Activated T-cell treated with anti-CD3 and anti-CD28 coated beads, Interleukin-2, amount 50 U/mL, for 24 hours (primary cell): ENCODE results near the gene CTDSP2.

Experiments
- DNase-seq: peaks from one replicate; pipeline ENCODE4 v3.0.0-alpha.2; 2020
- H3K27ac Mint-ChIP-seq: 2 replicates; pipeline ENCODE4 v1.8.0; 2020; ENCODE audit warnings: mild to moderate bottlenecking, mixed read lengths
- H3K27me3 Mint-ChIP-seq: 2 replicates; pipeline ENCODE4 v1.8.0; 2020; ENCODE audit warnings: mixed read lengths
- H3K36me3 Mint-ChIP-seq: 2 replicates; pipeline ENCODE4 v1.8.0; 2020; ENCODE audit warnings: low read depth, mixed read lengths
- H3K4me1 Mint-ChIP-seq: 2 replicates; pipeline ENCODE4 v1.8.0; 2020; ENCODE audit warnings: low read depth, mixed read lengths
- H3K4me3 Mint-ChIP-seq: 2 replicates; pipeline ENCODE4 v1.8.0; 2020; ENCODE audit warnings: mild to moderate bottlenecking, moderate library complexity, mixed read lengths
- H3K9me3 Mint-ChIP-seq: 2 replicates; pipeline ENCODE4 v1.8.0; 2020; ENCODE audit warnings: mixed read lengths

CTDSP2 gene

DNA sequence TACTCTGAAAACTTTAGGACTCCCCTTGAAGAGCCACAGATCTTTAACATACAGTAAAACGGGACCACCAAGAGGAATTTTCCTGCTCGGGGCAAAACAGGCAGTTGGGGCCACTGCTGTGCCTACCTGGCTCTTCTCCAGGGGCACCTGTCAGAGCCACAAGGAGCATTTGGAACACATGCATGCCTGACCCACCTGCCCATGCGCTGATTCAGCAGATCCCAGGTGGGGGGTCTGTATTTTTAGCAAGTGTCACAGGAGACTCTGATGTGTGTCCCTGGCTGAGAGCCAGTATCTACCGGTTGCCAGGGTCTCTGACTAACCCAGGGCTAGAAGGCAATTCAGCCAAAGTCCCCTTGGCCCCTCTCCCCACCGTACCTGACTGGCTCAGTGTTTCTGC lies 6.5 kb downstream of the CTDSP2 start:
- Mint-ChIP-seq H3K27ac (peak overlapping the region; percentile 90), H3K9me3 (no peaks in the 10 kb centered on the region), H3K4me3 (no peak overlapping the region)

DNA sequence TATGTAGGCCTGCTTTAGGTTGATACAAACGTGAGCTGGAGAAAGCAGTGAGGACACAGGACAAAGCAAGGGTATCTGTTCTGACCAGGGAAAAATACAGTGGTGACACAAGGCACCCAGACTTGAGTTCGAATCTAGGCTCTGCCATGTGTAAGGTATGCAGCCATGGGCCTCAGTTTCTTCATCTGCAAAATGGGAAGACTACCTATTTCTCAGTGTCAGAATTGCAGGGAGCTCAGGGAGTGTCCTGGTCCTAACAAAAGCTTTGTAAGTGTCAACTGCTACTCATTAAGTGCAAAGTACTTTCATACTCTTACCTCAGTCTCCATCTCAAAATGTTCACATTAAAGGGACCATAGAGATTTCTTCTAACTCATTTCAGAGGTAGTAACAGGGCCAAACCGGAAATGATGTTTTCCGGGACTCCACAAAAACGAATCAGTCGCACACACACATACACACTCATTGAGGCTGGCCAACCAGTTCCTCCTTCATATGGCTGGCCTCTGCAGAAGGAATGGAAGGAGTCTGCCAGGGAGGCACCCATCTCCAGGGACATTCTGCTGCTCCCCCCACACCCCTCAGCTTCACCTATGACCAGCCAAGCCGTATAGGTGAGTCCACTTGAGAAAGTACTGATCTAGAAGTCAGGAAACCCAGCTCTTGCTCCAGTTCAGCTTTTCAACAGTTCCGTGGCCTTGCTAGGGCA lies 7.8 kb downstream of the CTDSP2 start:
- peak overlapping the region; percentile 48 for H3K4me3 Mint-ChIP-seq
- H3K9me3 Mint-ChIP-seq, result no peaks in the 10 kb centered on the region
- no peaks in the 10 kb centered on the region for H3K27me3 Mint-ChIP-seq
- H3K27ac Mint-ChIP-seq, result peak overlapping the region; percentile 90
- no peaks in the 10 kb centered on the region for H3K36me3 Mint-ChIP-seq
- H3K4me1 Mint-ChIP-seq, result peaks cover 94% of the 10 kb centered on the region
- DNase-seq, result peak; percentile 49

More for the DNA sequence above, 6.5 kb downstream of the CTDSP2 start:
- Mint-ChIP-seq H3K4me1 (peaks cover 93% of the 10 kb centered on the region), H3K27me3 (no peaks in the 10 kb centered on the region), H3K36me3 (peaks cover 2% of the 10 kb centered on the region)
- DNase-seq, result no peak

DNA sequence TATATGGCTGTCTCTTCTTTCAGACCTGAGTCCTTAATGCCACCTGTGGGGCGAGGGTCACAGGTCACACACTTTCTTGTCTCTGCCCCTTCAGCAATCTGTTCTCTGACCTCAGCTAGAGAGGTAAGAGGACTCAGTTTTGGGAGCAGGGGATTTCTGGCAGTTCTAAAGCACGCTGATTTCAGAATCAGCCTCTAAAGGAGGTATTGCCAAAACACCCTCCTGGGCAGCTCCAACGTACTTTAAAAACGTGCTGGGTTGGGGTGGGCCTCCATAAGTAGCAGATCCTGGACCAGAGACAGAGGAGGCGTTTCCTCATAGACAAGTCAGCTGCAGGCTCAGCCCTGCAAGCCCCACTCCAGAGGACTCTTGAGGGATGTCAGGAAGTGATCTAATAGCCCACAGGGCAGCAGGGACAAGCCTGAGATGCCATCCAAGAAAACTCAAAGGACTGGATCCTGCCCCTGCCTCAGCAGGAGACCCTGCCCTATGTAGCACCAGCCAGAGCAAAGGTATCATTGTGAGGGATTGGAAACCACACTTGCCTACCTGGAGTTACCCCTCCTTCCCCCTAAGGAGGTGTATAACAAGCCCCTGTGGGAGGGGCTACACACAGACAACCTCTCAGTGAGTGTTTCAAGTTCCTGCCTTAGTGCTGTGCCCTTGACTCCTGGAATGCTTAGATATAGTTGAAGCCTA lies 8.5 kb downstream of the CTDSP2 start:
- peak; percentile 50 for DNase-seq
- Mint-ChIP-seq H3K27ac (peak overlapping the region; percentile 90), H3K4me3 (peak overlapping the region; percentile 48), H3K9me3 (no peaks in the 10 kb centered on the region), H3K27me3 (no peaks in the 10 kb centered on the region), H3K4me1 (peaks cover 94% of the 10 kb centered on the region), H3K36me3 (no peaks in the 10 kb centered on the region)

DNA sequence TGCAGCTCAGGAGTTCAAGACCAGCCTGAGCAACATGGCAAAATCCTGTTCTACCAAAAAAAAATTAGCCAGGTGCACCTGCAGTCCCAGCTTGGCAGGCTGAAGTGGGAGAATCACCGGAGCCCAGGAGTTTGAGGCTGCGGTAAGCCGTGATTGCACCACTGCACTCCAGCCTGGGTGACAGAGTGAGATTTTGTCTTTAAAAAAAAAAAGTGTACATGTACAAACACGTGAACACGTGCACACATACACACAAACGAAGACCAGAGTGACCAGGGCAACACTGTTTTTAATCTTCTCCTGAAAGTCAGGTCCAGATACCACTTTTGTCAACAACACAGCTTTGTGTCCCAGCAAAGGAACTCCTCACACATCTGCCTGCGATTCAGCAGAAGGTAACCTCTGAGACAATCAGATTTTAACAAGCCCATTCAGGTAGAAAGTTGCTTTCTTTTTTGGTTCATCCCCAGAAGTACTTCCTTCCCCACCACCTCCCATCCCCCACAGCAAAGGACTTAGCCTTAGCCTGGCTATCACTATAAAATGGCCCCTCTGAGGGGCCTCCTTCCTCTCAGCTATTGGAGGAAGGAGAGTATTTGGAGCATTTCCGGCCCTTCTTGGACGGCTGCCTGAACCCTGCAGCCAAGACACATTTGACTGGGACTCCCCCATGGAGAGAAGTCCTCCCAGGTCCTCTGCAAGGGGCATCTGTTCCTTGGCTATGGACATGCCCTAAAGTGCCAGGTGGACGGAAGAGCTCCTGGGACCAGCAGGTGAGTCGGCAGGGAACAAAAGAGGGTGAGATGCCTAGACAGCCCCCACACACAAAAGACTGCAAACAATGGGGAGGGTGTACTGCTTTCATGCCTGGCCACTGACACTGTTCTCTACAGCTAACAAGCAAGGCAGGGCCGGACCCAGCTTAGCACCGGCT lies 9.8 kb downstream of the CTDSP2 start:
- H3K27me3 Mint-ChIP-seq, result no peaks in the 10 kb centered on the region
- H3K36me3 Mint-ChIP-seq, result no peaks in the 10 kb centered on the region
- peaks cover 93% of the 10 kb centered on the region for H3K4me1 Mint-ChIP-seq
- peak; percentile 53 for DNase-seq
- peak overlapping the region; percentile 92 for H3K27ac Mint-ChIP-seq
- H3K9me3 Mint-ChIP-seq, result no peaks in the 10 kb centered on the region
- peak overlapping the region; percentile 57 for H3K4me3 Mint-ChIP-seq

DNA sequence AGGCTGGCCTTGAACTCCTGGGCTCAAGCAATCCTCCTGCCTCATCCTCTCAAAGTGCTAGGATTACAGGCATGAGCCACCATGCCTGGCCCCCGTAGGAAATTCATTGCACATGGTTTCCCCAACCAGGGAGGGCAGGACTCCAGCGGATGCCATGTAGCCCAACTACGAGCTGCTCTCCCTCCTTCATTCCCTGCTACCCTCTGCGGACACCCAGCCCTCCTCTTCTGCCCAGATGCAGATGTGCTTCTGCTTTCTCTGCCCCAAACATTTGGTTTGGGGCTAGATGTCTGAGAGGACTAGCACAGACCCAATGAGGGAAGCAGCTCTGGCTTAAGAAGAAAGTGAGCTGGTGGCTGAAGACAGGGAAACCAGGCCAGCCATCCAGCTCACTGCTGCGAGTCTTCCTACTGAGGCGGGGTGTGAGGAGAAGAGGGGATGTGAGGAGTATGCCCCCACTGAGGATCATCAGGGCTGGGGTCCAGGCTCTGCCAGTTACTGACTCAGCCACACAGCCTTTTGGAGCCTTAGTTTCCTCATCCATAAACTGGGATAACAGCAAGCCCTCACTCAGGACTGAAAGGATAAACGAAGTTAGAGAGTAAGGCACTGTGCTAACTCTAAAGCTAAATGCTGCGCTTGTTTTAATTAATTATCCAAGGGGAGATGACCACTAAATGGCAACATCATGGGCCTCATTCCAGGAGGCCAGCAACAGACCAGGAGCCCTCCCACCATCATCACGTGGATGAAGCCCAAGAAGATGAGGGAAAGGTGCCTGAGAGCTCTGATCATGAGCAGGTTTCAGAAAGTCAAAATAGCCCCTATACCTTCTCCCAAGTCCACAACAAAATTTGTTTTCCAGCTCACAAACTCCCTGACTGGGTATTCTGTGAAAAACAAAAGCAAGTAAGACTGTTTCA lies 10.9 kb downstream of the CTDSP2 start:
- Mint-ChIP-seq H3K27me3 (no peaks in the 10 kb centered on the region), H3K4me3 (no peak overlapping the region), H3K4me1 (peaks cover 90% of the 10 kb centered on the region), H3K27ac (peak overlapping the region; percentile 92), H3K9me3 (no peaks in the 10 kb centered on the region), H3K36me3 (no peaks in the 10 kb centered on the region)
- DNase-seq, result no peak

DNA sequence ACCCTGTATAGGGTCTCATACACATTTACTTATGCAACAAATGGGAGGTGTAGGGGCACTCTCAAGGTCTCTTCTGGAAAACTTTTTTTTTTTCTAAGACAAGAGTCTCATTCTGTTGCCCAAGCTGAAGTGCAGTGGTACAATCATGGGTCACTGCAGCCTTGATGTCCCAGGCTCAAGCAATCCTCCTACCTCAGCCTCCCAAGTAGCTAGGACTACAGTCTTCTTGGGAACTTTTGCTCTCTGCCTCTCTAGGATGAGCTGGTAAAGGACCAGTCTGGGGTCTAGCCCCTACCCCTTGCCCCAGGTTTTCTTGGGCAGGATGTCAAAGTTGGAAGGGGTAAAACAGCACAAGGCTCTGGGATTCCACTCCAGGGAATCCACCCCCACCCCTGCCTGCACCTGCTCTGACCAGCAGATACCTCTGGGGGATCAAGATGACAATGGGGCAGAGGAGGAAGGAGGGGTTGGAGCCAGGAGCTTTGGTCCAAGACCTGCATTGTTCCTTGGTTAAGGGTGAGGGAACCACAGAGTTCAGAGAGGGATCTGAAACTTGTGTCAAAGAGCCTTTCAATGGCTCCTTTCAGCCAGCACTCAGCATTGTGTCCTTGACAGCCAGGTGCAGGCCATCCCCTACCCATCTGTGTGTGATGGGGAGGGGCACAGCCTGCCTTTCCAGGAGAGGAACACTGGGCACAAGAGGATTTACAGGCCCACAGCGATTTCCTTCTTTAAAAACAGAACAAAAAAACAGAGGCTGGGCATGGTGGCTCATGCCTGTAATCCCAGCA lies 12.2 kb downstream of the CTDSP2 start:
- peaks cover 5% of the 10 kb centered on the region for H3K36me3 Mint-ChIP-seq
- peak overlapping the region; percentile 83 for H3K27ac Mint-ChIP-seq
- no peaks in the 10 kb centered on the region for H3K27me3 Mint-ChIP-seq
- no peaks in the 10 kb centered on the region for H3K9me3 Mint-ChIP-seq
- H3K4me3 Mint-ChIP-seq, result no peak overlapping the region
- no peak for DNase-seq
- peaks cover 88% of the 10 kb centered on the region for H3K4me1 Mint-ChIP-seq

DNA sequence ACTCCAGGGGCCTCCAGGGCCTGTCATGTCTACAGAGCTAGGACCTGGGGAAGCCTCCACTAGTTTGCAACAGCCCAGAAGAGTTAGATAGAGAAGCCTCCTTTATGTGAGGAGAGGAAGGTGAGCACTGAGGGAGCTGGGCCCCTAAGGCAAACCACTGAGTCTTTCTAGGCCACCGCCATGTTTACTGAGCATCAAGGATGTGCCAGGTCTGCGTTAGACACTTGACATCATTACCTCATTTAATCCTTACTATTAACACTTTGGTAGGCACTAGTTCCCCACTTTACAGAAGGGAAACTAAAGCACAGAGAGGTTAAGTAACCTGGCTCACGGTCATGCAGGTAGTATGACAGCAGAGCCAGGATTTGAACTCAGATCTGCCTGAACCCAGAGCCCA lies 12.9 kb downstream of the CTDSP2 start:
- Mint-ChIP-seq H3K4me3 (no peak overlapping the region), H3K9me3 (no peaks in the 10 kb centered on the region), H3K4me1 (peaks cover 87% of the 10 kb centered on the region), H3K27ac (peak overlapping the region; percentile 83), H3K27me3 (no peaks in the 10 kb centered on the region), H3K36me3 (peaks cover 11% of the 10 kb centered on the region)
- no peak for DNase-seq

DNA sequence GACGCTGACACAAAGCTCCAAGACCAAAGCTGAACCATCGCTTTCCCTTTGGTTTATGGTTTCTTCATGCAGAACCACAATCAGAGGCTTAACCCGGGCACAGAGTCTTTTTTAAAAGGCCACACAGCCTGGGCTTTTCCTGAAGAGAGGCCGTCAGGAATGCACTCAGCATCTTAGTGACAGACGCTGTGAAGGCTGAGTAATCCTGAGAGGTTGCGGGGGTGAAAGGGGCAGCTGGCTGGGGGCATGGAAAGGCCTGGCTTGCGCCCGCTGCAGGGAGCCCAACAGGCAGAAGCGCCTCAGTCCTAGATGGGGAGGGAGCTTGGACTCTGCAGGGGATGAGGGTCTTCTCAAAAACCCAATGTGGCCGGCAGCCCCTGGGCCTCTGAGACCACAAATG lies 13.6 kb downstream of the CTDSP2 start:
- Mint-ChIP-seq H3K4me1 (peaks cover 80% of the 10 kb centered on the region), H3K27ac (peak overlapping the region; percentile 83), H3K9me3 (no peaks in the 10 kb centered on the region), H3K36me3 (peaks cover 15% of the 10 kb centered on the region), H3K4me3 (no peak overlapping the region), H3K27me3 (no peaks in the 10 kb centered on the region)
- DNase-seq, result no peak

DNA sequence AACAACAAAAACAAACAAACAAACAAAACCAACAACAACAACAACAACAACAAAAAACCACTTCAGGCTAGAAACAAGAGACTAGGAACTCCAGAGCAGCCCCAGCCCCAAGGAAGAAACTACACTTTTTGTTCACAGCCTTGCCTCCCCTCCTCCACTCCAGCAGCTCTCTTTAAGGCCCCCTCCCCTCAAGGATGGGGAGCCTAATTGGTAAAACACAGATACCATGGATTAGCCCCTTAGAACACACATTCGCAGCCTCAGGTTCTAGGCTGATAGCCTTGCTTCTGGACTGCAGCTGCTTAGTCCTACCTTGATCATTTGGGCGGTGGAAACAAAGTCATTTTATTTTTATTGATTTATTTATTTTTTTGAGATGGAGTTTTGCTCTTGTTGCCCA lies 16.1 kb downstream of the CTDSP2 start:
- peak overlapping the region; percentile 71 for H3K27ac Mint-ChIP-seq
- no peak overlapping the region for H3K4me3 Mint-ChIP-seq
- no peaks in the 10 kb centered on the region for H3K9me3 Mint-ChIP-seq
- no peak for DNase-seq
- no peaks in the 10 kb centered on the region for H3K27me3 Mint-ChIP-seq
- H3K4me1 Mint-ChIP-seq, result peaks cover 56% of the 10 kb centered on the region
- peaks cover 41% of the 10 kb centered on the region for H3K36me3 Mint-ChIP-seq

DNA sequence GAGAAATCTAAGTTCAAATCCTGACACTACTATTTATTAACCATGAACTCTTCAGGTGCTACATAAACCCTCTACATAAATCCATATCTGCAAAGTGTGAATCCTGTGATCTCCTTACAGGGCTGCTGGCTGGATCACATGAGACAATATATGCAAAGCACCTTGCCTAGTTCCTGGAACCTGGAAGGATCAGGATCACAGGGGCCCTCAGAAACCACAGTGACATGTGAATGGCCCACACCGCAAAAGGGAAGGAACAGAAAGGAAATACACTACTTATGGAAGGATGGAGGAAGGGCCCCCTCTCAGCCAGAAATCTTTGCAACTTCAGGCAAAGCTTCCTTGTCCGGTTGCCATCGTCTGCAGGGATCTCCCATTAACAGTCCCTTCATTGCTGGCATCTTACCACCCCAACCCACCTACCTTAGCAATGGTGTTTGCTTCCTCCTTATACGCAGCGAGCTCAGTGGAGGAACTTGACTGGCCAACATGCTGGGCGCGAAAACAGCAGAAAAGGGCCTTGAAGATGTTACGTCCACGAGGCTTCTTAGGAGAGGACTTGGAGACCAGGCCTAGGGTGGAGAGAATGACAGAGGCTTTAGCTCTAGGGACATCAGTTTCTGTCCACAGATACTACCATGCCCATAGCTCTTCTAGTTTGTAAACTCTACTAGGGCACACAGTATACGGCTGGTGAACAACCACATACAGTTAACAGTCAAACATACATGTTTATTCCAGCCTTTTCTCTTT lies 17.3 kb downstream of the CTDSP2 start:
- no peak overlapping the region for H3K4me3 Mint-ChIP-seq
- no peaks in the 10 kb centered on the region for H3K9me3 Mint-ChIP-seq
- peak overlapping the region; percentile 71 for H3K27ac Mint-ChIP-seq
- H3K4me1 Mint-ChIP-seq, result peaks cover 47% of the 10 kb centered on the region
- H3K27me3 Mint-ChIP-seq, result no peaks in the 10 kb centered on the region
- no peak for DNase-seq
- H3K36me3 Mint-ChIP-seq, result peaks cover 53% of the 10 kb centered on the region

DNA sequence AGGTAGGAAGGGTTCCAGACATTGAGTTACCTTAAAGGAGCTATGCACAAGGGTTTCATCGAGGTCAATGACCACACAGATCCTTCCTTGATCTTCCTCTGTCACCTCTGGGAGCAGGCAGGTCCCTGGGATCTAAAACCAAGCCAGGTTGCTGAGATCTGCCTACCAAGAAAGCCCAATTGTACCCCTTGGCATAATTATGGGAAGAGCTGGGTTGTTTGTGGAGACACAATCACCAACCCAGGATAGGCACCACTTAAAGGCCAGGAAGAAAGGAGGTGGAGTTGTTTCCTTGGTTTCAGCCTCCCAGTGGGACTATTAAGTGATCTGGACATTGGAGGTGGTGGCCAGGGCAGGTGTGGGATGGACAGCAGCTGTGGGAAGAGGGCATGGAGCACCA lies 19.6 kb downstream of the CTDSP2 start:
- Mint-ChIP-seq H3K36me3 (peaks cover 75% of the 10 kb centered on the region), H3K27me3 (no peaks in the 10 kb centered on the region), H3K9me3 (no peaks in the 10 kb centered on the region), H3K4me3 (no peak overlapping the region), H3K4me1 (peaks cover 26% of the 10 kb centered on the region), H3K27ac (peak overlapping the region; percentile 71)
- DNase-seq, result no peak

DNA sequence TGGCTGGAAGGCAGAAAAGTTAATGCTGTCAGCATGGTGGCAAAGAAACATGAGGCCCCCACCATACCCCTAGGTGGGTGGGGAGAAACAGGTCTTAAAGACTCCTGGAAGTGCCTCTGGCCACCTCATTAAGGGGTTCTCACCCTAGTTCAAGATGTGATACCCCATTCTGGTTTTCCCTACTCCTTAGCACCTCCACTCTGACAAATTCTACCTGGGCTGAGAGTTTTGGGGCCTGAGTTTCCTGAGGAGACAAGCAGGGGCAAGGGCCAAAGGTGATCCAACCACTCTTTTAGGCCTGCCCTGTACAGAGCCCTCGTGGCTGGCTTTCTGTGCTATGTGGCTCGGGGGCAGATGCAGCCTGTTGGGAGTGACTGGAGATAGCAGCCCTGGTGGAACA lies 20.1 kb downstream of the CTDSP2 start:
- Mint-ChIP-seq H3K36me3 (peaks cover 80% of the 10 kb centered on the region), H3K27me3 (no peaks in the 10 kb centered on the region), H3K4me3 (no peak overlapping the region), H3K4me1 (peaks cover 20% of the 10 kb centered on the region), H3K9me3 (no peaks in the 10 kb centered on the region), H3K27ac (peak overlapping the region; percentile 71)
- no peak for DNase-seq

DNA sequence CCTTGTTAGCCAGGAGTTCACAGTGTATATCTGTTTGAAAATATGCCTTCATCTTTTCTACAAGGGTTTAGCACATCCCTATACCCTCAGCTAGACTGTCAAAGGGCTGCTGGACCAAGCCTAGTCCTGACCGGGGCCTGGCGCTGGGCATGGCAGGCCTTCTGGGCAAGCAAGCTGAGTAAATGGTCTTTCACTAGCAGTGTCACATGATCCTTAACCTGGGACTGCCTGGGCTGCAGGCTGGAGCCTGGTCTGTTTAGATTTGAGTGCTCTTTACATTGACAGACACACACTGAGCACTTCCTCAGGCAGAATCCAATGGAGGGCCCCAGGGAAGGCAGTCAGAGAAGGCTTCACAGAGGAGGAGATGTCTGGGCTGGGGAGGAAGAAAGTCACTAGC lies 21.1 kb downstream of the CTDSP2 start:
- no peak overlapping the region for H3K4me3 Mint-ChIP-seq
- H3K27ac Mint-ChIP-seq, result peak overlapping the region; percentile 65
- DNase-seq, result no peak
- H3K27me3 Mint-ChIP-seq, result no peaks in the 10 kb centered on the region
- H3K36me3 Mint-ChIP-seq, result peaks cover 88% of the 10 kb centered on the region
- no peaks in the 10 kb centered on the region for H3K9me3 Mint-ChIP-seq
- H3K4me1 Mint-ChIP-seq, result peaks cover 15% of the 10 kb centered on the region
